Inflammatory macrophage treated with lipopolysaccharide for 4 hours (primary cell): ENCODE measurements around the gene ZDHHC18.
"Not testable (repeated sequence)": the region's sequence is repeated elsewhere in the genome, so short reads cannot be mapped to it uniquely, and the experiment has no call there.

Experiments used
- DNase-seq: peaks from one replicate; pipeline ENCODE4 v3.0.0-alpha.2; 2020

ZDHHC18 gene

GRCh38 chr1:26833432-26834405 is 7.2 kb downstream of the ZDHHC18 start:
- DNase-seq = peak; percentile 35

- DNase-seq = not testable (repeated sequence)
Measured at GRCh38 chr1:26837665-26838064, 11.2 kb downstream of the ZDHHC18 start.

- DNase-seq = peak; percentile 28
Measured at GRCh38 chr1:26838474-26839338, 12.2 kb downstream of the ZDHHC18 start.

- DNase-seq = no peak
Measured at GRCh38 chr1:26839339-26839722, 12.8 kb downstream of the ZDHHC18 start.

- DNase-seq = no peak
Measured at GRCh38 chr1:26839779-26840178, 13.3 kb downstream of the ZDHHC18 start.

- DNase-seq = no peak
Measured at GRCh38 chr1:26844424-26845196, 18.1 kb downstream of the ZDHHC18 start.

GRCh38 chr1:26847826-26848225 is 21.3 kb downstream of the ZDHHC18 start:
- DNase-seq = not testable (repeated sequence)

GRCh38 chr1:26848499-26848898 is 22.0 kb downstream of the ZDHHC18 start:
- no peak for DNase-seq

- no peak for DNase-seq
Measured at GRCh38 chr1:26848941-26849774, 22.7 kb downstream of the ZDHHC18 start.

- DNase-seq = no peak
Measured at GRCh38 chr1:26851106-26851684, 24.7 kb downstream of the ZDHHC18 start.

GRCh38 chr1:26852701-26853100 is 26.2 kb downstream of the ZDHHC18 start:
- no peak for DNase-seq

- peak; percentile 81 for DNase-seq
Measured at GRCh38 chr1:26853156-26853555, 26.7 kb downstream of the ZDHHC18 start.

- no peak for DNase-seq
Measured at GRCh38 chr1:26853600-26853999, 27.1 kb downstream of the ZDHHC18 start.

GRCh38 chr1:26854906-26855305 is 28.4 kb downstream of the ZDHHC18 start:
- no peak for DNase-seq

GRCh38 chr1:26855636-26856035 is 29.1 kb downstream of the ZDHHC18 start:
- no peak for DNase-seq

GRCh38 chr1:26856181-26856580 is 29.7 kb downstream of the ZDHHC18 start:
- no peak for DNase-seq

GRCh38 chr1:26856604-26857469 is 30.3 kb downstream of the ZDHHC18 start:
- no peak for DNase-seq

GRCh38 chr1:26857473-26858060 is 31.1 kb downstream of the ZDHHC18 start:
- DNase-seq = no peak

GRCh38 chr1:26858160-26858559 is 31.7 kb downstream of the ZDHHC18 start:
- DNase-seq = no peak
